Smooth muscle cell (in vitro differentiated cells): ENCODE measurements around the gene PAN3. TPM values are rescaled to one million over a fixed set of nuclear protein-coding genes. Genes with fewer than 3 reads are reported as not detected.

Experiments used
- DNase-seq: peaks from one replicate; lab custom pipeline; 2025; ENCODE audit not compliant: unreplicated experiment; lab: John Stamatoyannopoulos, UW
- H2AFZ ChIP-seq: fragments of 200-600 bp; sonication (generic); 2 replicates; pipeline ENCODE4 v1.6.0; 2016; ENCODE audit warnings: antibody characterized with exemption, low read depth, mild to moderate bottlenecking
- H3F3A ChIP-seq: fragments of 200-600 bp; sonication (generic); 2 replicates; pipeline ENCODE4 v1.6.0; 2017; ENCODE audit warnings: antibody characterized with exemption, low read depth
- H3K27ac ChIP-seq: fragments of 200-600 bp; sonication (generic); 2 replicates; pipeline ENCODE4 v1.5.1; 2016; ENCODE audit warnings: low read depth, mild to moderate bottlenecking
- H3K27me3 ChIP-seq: fragments of 200-600 bp; sonication (generic); 2 replicates; pipeline ENCODE4 v1.6.1; 2016; ENCODE audit warnings: low read depth, mild to moderate bottlenecking
- H3K36me3 ChIP-seq: fragments of 200-600 bp; sonication (generic); 2 replicates; pipeline ENCODE4 v1.5.1; 2016; ENCODE audit warnings: low read depth
- H3K4me1 ChIP-seq: fragments of 200-600 bp; sonication (generic); 2 replicates; pipeline ENCODE4 v1.5.1; 2016; ENCODE audit warnings: low read depth
- H3K4me2 ChIP-seq: fragments of 200-600 bp; sonication (generic); 2 replicates; pipeline ENCODE4 v1.6.0; 2016; ENCODE audit warnings: mild to moderate bottlenecking
- H3K4me3 ChIP-seq: fragments of 200-600 bp; sonication (generic); 2 replicates; pipeline ENCODE4 v1.5.1; 2016; ENCODE audit warnings: mild to moderate bottlenecking
- H3K79me2 ChIP-seq: fragments of 200-600 bp; sonication (generic); 2 replicates; pipeline ENCODE4 v1.6.0; 2016; ENCODE audit warnings: low read depth, mild to moderate bottlenecking
- H3K9ac ChIP-seq: fragments of 200-600 bp; sonication (generic); 2 replicates; pipeline ENCODE4 v1.6.0; 2016; ENCODE audit warnings: low read depth
- H3K9me3 ChIP-seq: fragments of 200-600 bp; sonication (generic); replicated peaks from 2 replicates; pipeline ENCODE4 v1.5.1; 2016; ENCODE audit warnings: low read depth
- H4K20me1 ChIP-seq: fragments of 200-600 bp; sonication (generic); 2 replicates; pipeline ENCODE4 v1.6.0; 2016; ENCODE audit warnings: low read depth
- WGBS: methylation state at CpG from one replicate; pipeline ENCODE4 v1.1.7; 2016; ENCODE audit warnings: low lambda C conversion rate; 5-methylcytosine and 5-hydroxymethylcytosine counted together
- polyA plus RNA-seq: library from polyadenylated mRNA; unstranded; fragments of >200 nt; fragmentation: Nextera tagmentation; extraction: Ambion mirVana; gene quantifications from 2 replicates; pipeline ENCODE4 v1.2.1, GENCODE V29; 2016
- total RNA-seq: library from RNA; depleted of rRNA; stranded (reverse); fragments of >200 nt; gene quantifications from 2 replicates; pipeline ENCODE4 v1.2.3, GENCODE V29; 2014
- TF ChIP-seq, protein P1 (sequence below): fragments of 200-600 bp; sonication (generic); IDR thresholded peaks from 2 replicates; pipeline ENCODE4 v1.5.1; 2017; ENCODE audit warnings: borderline replicate concordance, mild to moderate bottlenecking, antibody characterized with exemption; ENCODE audit not compliant: insufficient read depth, poor library complexity, severe bottlenecking

The PAN3 gene
- total and polyA plus RNA-seq, 2 experiments from 2014 or later = 2.9 to 28.2 TPM

DNA sequence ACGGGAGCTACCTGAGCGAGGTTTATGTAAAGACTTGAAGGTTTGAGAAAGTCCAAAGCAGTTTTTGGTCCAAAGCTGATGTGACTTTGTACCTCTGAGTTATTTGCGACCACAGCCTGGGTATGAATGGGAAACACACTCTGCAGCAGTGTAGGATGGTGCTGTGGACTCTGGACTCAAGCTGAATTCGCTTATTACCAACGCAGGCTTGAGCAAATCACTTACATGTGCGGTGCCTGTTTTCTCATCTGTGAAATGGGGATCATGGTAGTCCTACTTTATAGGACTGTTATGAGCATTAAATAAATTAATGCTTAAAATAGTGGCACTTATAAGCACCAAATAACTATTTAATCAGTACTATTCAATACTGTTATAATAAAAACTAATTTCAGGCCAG, 176.5 kb downstream of the PAN3 start:
- Histone ChIP-seq H3K4me1 (peaks cover 5% of the 10 kb centered on the region), H3K9ac (no peak overlapping the region), H3K9me3 (no peaks in the 10 kb centered on the region), H3K27ac (no peak overlapping the region), H3K79me2 (no peaks in the 10 kb centered on the region), H3K27me3 (no peaks in the 10 kb centered on the region), H2AFZ (no peak overlapping the region), H3K4me2 (no peak overlapping the region), H4K20me1 (no peaks in the 10 kb centered on the region), H3F3A (peaks cover 3% of the 10 kb centered on the region), H3K36me3 (peaks cover 6% of the 10 kb centered on the region), H3K4me3 (no peak overlapping the region)
- over 99% methylated on average over 6 of the region's 6 CpGs for WGBS
- TF ChIP-seq, protein P1, sequence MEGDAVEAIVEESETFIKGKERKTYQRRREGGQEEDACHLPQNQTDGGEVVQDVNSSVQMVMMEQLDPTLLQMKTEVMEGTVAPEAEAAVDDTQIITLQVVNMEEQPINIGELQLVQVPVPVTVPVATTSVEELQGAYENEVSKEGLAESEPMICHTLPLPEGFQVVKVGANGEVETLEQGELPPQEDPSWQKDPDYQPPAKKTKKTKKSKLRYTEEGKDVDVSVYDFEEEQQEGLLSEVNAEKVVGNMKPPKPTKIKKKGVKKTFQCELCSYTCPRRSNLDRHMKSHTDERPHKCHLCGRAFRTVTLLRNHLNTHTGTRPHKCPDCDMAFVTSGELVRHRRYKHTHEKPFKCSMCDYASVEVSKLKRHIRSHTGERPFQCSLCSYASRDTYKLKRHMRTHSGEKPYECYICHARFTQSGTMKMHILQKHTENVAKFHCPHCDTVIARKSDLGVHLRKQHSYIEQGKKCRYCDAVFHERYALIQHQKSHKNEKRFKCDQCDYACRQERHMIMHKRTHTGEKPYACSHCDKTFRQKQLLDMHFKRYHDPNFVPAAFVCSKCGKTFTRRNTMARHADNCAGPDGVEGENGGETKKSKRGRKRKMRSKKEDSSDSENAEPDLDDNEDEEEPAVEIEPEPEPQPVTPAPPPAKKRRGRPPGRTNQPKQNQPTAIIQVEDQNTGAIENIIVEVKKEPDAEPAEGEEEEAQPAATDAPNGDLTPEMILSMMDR = no peak
- no peak for DNase-seq

DNA sequence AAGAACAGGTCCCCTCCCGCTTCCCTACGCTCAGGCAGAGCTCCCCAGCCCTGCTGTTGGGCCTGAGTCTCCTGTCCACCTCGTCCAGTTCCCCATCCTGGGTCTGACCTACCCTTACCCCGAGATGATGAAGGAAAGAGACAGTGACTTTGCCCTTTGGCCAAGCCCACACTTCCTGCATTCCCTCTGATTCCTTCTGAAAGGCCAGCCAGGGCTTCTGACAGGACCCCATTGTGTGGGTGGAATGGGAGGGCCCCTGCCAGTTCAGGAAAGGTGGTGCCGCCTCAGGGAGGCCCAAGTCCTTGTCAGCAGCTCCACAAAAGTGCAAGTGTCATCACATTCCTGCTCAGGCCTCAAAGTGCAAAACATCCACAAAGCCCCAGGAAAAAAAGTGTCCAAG, 177.8 kb downstream of the PAN3 start:
- no peak overlapping the region for H3K9ac ChIP-seq
- H2AFZ ChIP-seq = no peak overlapping the region

DNA sequence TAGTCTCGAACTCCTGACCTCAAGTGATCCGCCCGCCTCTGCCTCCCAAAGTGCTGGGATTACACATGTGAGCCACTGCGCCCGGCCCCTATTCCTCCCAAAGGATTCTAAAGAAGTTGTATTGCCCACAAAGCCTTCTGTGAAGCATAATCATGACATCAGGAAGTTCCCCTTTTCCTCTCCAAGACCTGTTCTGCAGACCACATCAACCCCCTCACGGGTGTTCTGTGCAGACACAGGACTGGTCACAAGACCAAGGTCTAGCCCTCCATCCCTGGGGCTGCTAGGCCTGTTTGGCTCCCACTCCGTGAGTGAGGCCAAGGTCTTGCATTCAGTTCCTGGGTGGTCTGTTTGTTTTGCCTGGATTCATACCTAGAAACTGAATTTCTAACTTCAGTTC, 178.5 kb downstream of the PAN3 start:
- no peak overlapping the region for H3K27ac ChIP-seq
- H3K4me3 ChIP-seq = no peak overlapping the region
- H3F3A ChIP-seq = peaks cover 7% of the 10 kb centered on the region
- no peaks in the 10 kb centered on the region for H3K79me2 ChIP-seq
- no peak overlapping the region for H3K9ac ChIP-seq
- TF ChIP-seq, protein P1 = no peak
- H3K4me2 ChIP-seq = no peak overlapping the region
- no peaks in the 10 kb centered on the region for H3K9me3 ChIP-seq
- no peaks in the 10 kb centered on the region for H4K20me1 ChIP-seq
- H2AFZ ChIP-seq = no peak overlapping the region
- 70% methylated on average over 7 of the region's 7 CpGs for WGBS
- H3K36me3 ChIP-seq = no peaks in the 10 kb centered on the region
- no peak for DNase-seq
- peaks cover 5% of the 10 kb centered on the region for H3K4me1 ChIP-seq
- H3K27me3 ChIP-seq = no peaks in the 10 kb centered on the region

More for the DNA sequence above, 177.8 kb downstream of the PAN3 start:
- H3K4me2 ChIP-seq = peak overlapping the region; percentile 33
- H3K27me3 ChIP-seq = no peaks in the 10 kb centered on the region
- no peaks in the 10 kb centered on the region for H3K79me2 ChIP-seq
- no peaks in the 10 kb centered on the region for H3K9me3 ChIP-seq
- no peak for DNase-seq
- H3K4me1 ChIP-seq = peaks cover 5% of the 10 kb centered on the region
- H3F3A ChIP-seq = peaks cover 6% of the 10 kb centered on the region
- H3K36me3 ChIP-seq = peaks cover 6% of the 10 kb centered on the region
- 37% methylated on average over 5 of the region's 5 CpGs for WGBS
- no peaks in the 10 kb centered on the region for H4K20me1 ChIP-seq
- H3K4me3 ChIP-seq = no peak overlapping the region
- peak overlapping the region; percentile 6 for H3K27ac ChIP-seq
- TF ChIP-seq, protein P1 = no peak

DNA sequence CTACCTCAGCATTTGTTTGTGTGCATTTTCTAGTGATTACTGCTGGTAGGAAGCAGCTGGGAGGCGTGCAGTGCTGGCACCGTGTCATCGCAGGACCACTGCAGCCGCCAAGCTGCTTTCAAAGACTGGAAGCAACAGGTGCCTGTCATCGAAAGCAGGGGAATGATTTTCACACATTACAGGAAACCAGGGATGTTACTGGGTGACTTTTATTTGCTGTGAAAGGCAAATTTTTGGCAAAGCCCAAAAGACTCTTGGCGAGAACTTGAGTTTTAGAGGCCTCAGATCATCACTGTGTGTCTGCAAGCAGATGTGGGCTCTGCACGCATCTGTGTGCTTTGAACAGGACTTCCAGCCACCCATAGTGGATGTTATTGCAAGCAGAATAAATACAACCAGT, 180.2 kb downstream of the PAN3 start:
- TF ChIP-seq, protein P1 = no peak
- Histone ChIP-seq H3K4me3 (no peak overlapping the region), H3K4me1 (peaks cover 5% of the 10 kb centered on the region), H3K9ac (no peak overlapping the region), H3K27me3 (no peaks in the 10 kb centered on the region), H3F3A (peaks cover 17% of the 10 kb centered on the region), H3K27ac (peak overlapping the region; percentile 78), H4K20me1 (no peaks in the 10 kb centered on the region), H3K9me3 (no peaks in the 10 kb centered on the region), H2AFZ (no peak overlapping the region), H3K4me2 (no peak overlapping the region), H3K36me3 (no peaks in the 10 kb centered on the region), H3K79me2 (no peaks in the 10 kb centered on the region)
- DNase-seq = no peak
- 96% methylated on average over 7 of the region's 7 CpGs for WGBS
